ENCODE data around the gene NRG2. TPM values are rescaled to one million over a fixed set of nuclear protein-coding genes. Genes with fewer than 3 reads are reported as not detected.

NRG2 gene
- total RNA-seq, 1 donor from 2014 or later = 2.0 TPM

DNA sequence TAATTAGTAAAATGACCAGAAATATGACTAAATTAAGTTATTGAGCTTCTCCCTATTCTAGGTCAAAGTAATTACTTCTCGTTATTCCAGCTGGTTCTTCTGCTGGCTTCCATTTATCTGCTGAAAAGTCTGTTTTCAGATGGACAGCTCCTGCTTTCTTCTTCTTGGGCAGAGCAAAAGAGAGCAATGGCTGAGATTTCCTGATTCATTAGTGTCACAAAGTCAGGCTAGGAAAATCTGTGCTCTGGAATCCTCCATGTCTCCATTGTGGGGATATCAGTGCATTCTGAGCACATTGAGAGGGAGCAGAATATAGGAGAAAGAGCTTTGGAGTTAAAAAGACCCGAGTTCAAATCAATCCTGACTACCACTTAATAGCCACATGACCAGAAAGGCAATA is 33.7 kb upstream of the NRG2 start:
- Mint-ChIP-seq H3K36me3 (no peaks in the 10 kb centered on the region), H3K27ac (no peak overlapping the region), H3K27me3 (ENCODE audit: low read depth) (peaks cover 70% of the 10 kb centered on the region), H3K4me1 (no peaks in the 10 kb centered on the region), H3K4me3 (no peak overlapping the region), H3K9me3 (no peaks in the 10 kb centered on the region)
- no peak for DNase-seq (ENCODE audit: low spot score in 2 of 2, unreplicated experiment in 2 of 2)
- TF ChIP-seq, protein P1, sequence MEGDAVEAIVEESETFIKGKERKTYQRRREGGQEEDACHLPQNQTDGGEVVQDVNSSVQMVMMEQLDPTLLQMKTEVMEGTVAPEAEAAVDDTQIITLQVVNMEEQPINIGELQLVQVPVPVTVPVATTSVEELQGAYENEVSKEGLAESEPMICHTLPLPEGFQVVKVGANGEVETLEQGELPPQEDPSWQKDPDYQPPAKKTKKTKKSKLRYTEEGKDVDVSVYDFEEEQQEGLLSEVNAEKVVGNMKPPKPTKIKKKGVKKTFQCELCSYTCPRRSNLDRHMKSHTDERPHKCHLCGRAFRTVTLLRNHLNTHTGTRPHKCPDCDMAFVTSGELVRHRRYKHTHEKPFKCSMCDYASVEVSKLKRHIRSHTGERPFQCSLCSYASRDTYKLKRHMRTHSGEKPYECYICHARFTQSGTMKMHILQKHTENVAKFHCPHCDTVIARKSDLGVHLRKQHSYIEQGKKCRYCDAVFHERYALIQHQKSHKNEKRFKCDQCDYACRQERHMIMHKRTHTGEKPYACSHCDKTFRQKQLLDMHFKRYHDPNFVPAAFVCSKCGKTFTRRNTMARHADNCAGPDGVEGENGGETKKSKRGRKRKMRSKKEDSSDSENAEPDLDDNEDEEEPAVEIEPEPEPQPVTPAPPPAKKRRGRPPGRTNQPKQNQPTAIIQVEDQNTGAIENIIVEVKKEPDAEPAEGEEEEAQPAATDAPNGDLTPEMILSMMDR (IDR thresholded peaks at IDR 0.05; ENCODE audit: unreplicated experiment) = no peak

DNA sequence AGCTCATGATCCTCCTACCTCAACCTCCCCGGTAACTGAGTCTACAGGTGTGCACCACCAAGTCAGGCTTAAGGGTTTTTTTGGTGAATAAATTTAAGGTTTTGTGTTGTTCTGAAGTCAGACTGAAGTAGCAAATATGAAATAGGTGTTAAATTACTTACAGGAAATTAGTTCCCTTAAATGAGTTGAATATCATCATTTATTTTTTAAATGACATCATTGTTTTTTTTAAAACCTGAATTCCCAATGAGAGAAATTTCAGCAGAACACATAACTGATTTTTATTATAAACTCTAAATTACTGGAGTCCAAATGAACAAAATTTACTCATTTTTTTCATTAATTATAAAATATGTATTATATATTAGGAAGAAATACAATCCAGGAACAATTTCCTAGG is 33.0 kb upstream of the NRG2 start:
- peaks cover 74% of the 10 kb centered on the region for H3K27me3 Mint-ChIP-seq (ENCODE audit: low read depth)
- no peaks in the 10 kb centered on the region for H3K36me3 Mint-ChIP-seq
- H3K4me1 Mint-ChIP-seq = no peaks in the 10 kb centered on the region
- DNase-seq (ENCODE audit: low spot score in 2 of 2, unreplicated experiment in 2 of 2) = no peak
- TF ChIP-seq, protein P1 (IDR thresholded peaks at IDR 0.05; ENCODE audit: unreplicated experiment) = no peak
- no peaks in the 10 kb centered on the region for H3K9me3 Mint-ChIP-seq
- no peak overlapping the region for H3K27ac Mint-ChIP-seq
- H3K4me3 Mint-ChIP-seq = no peak overlapping the region

DNA sequence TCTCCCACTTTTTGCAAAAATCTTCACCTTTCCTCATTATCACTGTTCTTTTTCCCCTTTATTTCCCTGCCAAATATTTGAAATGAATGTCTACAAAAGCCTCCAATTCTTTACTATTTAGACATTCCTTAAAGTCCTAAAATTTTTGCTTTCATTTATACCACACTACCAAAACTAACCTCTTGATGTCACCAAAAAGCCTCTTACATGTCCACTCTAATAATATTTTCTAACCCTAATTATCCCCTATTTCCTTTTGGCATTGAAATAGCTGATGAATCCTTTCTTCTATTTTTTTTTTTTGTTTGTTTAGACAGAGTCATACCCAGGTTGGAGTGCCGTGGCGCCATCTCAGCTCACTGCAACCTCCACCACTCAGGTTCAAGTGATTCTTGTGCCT is 32.3 kb upstream of the NRG2 start:
- Mint-ChIP-seq H3K27me3 (ENCODE audit: low read depth) (peaks cover 74% of the 10 kb centered on the region), H3K36me3 (no peaks in the 10 kb centered on the region), H3K4me1 (no peaks in the 10 kb centered on the region), H3K9me3 (no peaks in the 10 kb centered on the region), H3K4me3 (no peak overlapping the region), H3K27ac (no peak overlapping the region)
- DNase-seq (ENCODE audit: low spot score in 2 of 2, unreplicated experiment in 2 of 2) = no peak
- TF ChIP-seq, protein P1 (IDR thresholded peaks at IDR 0.05; ENCODE audit: unreplicated experiment) = no peak

DNA sequence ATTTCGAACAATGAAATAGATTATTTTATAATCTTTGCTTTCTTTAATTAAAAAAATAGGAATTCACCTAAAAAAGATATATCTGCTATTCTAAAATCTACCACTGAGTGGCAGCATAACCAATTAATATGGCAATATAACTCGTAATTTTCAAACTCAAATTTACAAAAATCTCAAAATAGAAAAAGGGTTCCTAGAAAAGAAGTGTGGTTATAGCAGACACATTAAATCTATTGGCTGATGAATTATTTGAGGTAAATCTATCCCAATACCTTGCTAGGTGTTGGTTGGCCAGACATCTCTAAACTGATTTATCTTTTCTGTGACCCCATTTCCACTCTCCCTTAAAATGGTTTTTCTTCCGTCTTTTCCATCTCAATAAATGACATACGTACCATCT is 30.2 kb upstream of the NRG2 start:
- Mint-ChIP-seq H3K4me3 (no peak overlapping the region), H3K4me1 (no peaks in the 10 kb centered on the region), H3K9me3 (no peaks in the 10 kb centered on the region), H3K36me3 (no peaks in the 10 kb centered on the region), H3K27me3 (ENCODE audit: low read depth) (peaks cover 78% of the 10 kb centered on the region), H3K27ac (no peak overlapping the region)
- TF ChIP-seq, protein P1 (IDR thresholded peaks at IDR 0.05; ENCODE audit: unreplicated experiment) = peak; percentile 85
- no peak for DNase-seq (ENCODE audit: low spot score in 2 of 2, unreplicated experiment in 2 of 2)

DNA sequence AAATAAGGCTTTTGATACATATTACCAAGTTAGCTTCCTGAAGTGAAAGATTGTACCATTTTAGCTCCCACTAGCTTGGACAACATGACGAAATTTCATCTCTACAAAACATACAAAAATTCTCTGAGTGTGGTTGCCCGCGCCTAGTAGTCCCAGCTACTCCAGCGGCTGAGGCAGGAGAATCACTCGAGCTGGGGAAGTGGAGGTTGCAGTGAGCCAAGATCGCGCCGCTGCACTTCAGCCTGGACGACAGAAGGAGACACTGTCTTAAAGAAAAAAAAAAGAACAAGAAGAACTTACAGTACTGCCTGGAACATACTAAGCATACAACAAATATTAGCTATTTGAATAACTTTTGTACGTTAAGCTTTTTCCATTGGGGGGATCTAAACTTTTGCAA is 29.7 kb upstream of the NRG2 start:
- TF ChIP-seq, protein P1 (IDR thresholded peaks at IDR 0.05; ENCODE audit: unreplicated experiment) = no peak

DNA sequence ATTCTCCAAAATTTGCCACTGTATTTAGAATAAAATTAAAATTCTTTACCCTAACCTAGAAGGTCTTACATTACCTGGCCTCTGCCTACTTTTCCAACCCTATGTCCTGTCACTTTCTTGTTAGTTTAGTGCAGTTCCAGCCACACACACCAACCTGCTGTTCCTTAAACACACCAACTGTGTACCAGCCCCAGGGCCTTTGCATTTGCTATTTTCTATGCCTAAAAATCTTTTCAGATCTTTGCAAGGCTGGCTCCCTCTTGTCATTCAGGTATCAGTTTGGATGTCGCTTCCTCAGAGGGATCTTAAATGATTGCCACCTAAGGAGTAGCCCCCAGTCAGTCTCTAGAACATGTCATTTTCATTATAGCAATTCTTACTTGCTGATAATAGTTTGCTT is 17.7 kb upstream of the NRG2 start:
- H3K36me3 Mint-ChIP-seq = no peaks in the 10 kb centered on the region
- no peaks in the 10 kb centered on the region for H3K4me1 Mint-ChIP-seq
- H3K4me3 Mint-ChIP-seq = no peak overlapping the region
- TF ChIP-seq, protein P1 (IDR thresholded peaks at IDR 0.05; ENCODE audit: unreplicated experiment) = no peak
- no peak for DNase-seq (ENCODE audit: low spot score in 2 of 2, unreplicated experiment in 2 of 2)
- H3K27ac Mint-ChIP-seq = no peak overlapping the region
- H3K27me3 Mint-ChIP-seq (ENCODE audit: low read depth) = peaks cover 34% of the 10 kb centered on the region
- H3K9me3 Mint-ChIP-seq = no peaks in the 10 kb centered on the region

More for the DNA sequence above, 29.7 kb upstream of the NRG2 start:
- Mint-ChIP-seq H3K9me3 (no peaks in the 10 kb centered on the region), H3K27me3 (ENCODE audit: low read depth) (peaks cover 79% of the 10 kb centered on the region), H3K27ac (no peak overlapping the region), H3K36me3 (no peaks in the 10 kb centered on the region), H3K4me1 (no peaks in the 10 kb centered on the region), H3K4me3 (no peak overlapping the region)
- no peak for DNase-seq (ENCODE audit: low spot score in 2 of 2, unreplicated experiment in 2 of 2)

Data from mesothelial cell of epicardium (in vitro differentiated cells).